Stimulated activated CD4-positive, alpha-beta T cell treated with anti-CD3 and anti-CD28 coated beads, Interleukin-15, amount 100 ng/mL, for 24 hours (primary cell): ENCODE data around the gene SOBP.
"Not testable (repeated sequence)": the region's sequence is repeated elsewhere in the genome, so short reads cannot be mapped to it uniquely, and the experiment has no call there.

ENCODE experiments used
- DNase-seq: peaks from one replicate; pipeline ENCODE4 v3.0.0-alpha.2; 2020

The SOBP gene

DNA sequence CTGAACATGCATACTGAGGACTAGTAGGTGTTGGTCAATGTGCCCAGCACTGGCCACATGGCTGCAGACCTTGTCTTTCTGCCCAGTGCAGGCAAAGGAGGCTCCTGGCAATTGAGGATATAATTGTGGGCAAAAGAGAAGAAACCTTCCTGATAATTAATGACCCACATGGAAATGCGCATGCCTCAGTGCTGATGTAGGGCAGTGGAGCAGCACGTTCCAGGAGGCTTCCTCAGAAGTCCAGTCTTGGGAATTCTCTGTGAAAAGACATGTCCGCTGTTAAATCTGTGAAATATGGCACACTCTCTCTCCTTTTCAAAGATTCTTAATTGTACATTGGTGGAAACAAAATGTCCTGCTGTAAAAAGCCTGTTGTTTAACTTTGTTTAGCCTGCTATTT is 34.7 kb downstream of the SOBP start:
- no peak for DNase-seq

DNA sequence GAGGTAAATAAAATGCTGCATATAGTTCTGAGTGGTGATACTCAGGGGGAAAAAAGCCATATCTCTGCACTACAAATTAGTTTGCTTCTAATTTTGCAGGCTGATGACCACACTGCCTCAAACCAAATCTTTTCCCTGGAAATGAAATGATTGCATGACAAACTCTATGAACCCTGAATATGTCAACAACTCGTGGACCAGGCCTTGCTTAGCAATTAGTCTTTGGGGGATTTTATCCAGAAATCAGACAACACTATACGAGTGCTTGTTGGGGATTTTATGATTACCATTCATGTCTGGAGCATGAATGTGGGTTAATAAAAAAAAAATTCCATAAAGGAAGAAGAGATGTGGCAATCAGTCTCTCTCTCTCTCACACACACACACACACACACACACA is 42.0 kb downstream of the SOBP start:
- DNase-seq, result no peak

DNA sequence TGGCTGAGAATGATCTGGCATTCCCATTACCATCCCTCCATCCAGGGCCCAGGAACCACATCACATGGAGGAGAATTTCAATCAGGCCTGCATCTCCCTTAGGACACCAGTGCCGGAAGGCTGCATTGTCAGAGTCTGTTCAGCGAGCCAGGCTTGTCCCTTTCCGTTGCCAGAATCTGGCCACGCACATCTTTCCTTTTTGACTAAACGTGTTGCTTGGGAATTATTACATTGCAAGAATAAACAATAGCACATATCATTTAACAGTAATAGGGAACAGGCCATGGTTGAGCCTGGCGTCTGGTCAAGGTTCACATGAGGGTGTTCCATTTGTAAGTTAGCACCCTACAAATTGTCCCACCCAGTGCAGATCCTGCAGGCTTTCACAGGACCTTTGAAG is 42.8 kb downstream of the SOBP start:
- DNase-seq, result no peak

DNA sequence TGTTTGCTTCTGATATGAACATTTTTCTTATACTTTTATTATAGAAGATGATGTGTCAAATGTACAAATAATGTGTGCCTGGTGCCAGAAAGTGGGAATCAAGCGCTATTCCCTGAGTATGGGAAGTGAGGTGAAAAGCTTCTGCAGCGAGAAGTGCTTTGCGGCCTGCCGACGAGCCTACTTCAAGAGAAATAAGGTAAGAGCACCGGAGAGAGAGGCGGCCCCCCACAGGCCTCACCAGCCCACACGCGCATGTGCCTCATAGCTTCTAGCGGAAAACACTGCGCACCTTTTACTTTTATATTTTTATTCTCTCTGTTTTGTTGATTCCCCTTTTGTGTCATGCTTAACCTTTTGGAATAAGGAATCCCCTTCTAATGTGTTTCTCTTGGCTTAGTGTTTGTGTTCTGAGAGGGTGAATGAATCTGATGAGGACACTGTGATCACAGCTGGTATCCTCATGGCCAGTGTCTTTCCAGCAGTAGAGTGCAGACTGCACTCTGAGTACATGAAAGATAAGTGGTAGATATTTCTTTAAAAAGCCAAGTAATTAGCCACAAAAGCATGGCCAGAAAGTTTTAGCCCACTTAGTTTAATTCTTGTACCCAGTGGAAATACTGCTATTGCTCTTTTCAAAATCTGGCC is 43.6 kb downstream of the SOBP start:
- DNase-seq, result no peak

DNA sequence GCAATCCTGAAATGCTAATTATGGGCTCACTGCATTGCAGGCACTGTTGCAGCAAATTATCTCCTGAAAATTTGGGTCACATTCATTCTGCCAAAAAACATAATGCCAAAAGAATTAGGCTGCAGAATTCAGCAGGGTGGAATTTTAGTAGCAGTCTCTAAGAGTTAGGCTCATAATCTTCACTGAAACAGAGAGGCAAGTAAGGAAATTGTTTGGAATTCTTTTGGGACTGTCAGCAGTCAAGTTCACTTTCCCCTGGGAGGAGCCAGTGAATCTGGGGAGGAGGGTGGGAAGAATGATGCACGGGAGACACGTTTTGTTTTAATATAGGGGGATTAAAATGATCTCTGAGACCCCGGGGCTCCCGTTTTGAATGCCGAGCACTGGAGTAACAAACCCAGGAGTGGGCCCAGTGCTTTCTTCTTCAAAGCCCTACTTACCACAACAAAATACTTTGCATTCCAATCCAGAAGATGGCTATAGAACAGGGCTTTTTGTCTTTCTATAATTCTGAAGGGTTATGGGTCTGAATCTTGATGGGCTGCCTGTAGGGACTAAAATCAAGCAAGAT is 44.7 kb downstream of the SOBP start:
- DNase-seq, result no peak

DNA sequence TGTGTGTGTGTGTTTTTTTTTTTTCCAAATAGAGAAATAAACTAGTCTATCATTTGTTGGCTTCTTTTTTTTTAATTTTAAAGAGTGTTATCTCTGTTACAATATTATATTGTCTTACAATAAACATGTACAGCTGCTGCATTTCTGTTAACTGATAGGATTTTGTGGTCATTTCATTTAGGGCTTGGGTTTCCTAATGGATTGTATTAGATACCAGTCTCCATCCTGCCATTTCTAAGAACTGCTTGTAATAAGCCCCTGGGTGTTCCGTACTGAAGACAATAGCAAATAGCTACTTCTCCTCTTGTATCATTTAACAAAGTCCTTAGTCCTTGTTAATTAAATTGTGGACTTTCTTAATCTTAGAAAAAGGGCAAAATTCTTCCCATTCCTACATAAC is 45.7 kb downstream of the SOBP start:
- DNase-seq, result no peak

DNA sequence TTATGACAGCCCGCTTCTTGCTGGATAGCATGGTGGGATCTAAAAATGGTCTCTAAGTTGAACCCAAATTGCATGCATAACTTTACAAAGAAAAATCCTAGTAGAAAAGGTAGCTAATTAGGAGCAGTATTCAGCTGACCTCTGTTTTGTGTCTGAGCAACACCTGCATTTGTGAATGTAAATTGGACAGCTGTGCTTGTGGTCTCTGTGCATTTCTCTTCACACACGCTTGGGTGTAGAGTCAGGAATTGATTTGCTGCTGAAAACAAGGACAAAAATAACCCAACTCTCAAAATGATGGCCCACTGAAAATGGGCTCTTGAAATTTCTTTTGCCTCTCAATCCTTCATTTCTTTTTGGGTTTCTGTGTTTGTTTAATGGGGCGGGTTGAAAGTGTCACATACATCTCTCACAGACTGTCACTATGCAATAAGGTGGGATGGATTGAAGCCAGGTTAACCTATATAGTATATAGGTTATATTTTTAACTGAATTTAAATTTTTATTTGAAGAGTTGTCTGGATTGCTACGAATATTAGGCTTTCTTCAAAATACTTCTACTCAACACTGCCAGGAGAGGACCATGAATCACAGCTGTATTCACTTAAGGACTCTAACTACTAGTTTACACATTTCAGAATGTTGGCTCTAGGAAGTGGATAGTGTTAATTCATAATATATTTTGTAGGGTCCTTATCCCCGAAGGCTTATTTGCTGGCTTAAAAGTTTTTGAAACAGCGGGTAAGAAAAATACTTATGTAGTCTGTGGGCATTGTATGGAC is 46.5 kb downstream of the SOBP start:
- DNase-seq, result no peak

DNA sequence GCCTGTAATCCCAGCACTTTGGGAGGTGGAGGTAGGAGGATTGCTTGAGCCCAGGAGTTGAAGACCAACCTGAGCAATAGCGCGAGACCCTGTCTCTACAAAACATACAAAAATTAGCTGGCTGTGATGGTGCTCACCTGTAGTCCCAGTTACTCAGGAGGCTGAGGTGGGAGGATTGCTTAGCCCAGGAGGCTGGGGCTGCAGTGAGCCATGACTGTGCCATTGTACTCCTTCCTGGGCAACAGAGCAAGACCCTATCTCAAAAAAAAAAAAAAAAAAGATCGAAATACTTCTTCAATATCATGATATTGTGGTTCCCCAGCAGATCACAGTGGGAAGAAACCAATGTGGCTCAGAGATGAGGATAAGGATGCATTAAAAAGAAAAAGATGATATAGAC is 47.6 kb downstream of the SOBP start:
- DNase-seq, result no peak

DNA sequence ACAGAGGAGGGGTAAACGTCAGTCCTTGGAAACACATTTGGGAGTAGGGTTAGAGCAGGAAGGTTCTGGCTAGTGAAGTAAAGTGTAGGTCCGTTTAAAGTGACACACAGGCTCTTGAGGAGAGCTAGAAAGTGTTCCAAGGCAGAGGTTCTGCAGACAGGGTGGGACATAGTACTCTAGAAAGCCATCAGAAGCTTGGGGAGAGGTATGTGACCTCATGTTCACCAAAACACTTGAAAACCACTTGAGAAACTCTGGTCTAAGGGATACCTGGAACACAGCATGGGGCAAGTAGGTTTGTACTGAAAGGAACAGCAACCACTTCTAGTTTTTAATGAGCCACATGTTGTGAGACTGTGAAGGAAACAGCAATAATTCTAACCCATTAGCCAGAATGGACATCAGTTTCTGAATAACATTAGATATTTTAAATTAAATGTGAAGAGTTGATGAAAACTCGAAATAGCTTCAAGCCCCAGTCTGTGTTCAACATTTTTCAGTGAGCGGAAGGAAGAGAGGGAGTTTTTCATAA is 49.0 kb downstream of the SOBP start:
- no peak for DNase-seq

DNA sequence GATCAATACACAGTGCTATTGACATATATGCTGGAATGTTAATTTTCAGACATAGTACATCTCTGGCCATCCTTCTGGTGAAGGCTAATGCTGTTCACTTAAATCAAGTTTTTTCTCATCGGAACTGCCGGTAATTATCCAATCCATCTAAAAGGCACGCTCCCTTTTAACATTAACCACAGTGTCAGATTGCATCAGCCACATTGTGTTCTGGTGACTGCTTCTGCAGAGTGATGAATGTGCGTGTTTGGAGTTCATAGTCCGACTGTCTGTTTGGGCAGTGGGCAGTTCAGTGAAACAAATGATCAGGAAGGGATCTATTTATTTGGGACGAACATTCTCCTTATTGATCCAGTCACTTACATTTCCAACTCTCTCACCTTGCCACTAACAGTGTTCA is 49.5 kb downstream of the SOBP start:
- DNase-seq, result no peak

DNA sequence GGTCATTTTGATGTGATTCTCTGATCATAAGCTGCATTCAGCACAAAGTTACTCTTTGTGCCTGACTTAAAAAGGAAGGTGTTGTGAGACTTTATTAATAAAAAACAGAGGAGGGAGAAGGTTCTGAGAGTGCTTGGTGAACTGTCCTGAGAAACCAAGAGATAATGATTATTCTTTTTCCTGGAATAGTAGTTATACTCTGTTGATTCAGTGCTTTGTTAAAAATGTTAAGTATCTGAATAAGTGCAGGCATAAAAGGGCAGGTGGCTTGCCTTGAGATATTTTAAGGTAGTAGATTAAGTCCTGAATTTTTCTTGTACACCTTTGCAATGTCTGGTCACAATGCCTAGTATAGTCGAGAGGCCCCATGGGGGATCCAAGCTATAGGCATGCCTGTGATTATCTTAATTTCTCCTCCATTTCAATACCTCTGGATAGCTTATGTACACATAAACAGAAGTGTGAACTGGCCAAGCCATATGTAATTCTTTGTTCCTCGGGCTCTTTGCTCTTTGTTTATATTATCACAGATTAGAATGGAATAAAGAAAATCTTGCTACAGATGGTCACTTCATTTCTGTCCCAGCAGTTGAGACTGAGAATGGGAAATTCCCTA is 50.0 kb downstream of the SOBP start:
- DNase-seq, result no peak

DNA sequence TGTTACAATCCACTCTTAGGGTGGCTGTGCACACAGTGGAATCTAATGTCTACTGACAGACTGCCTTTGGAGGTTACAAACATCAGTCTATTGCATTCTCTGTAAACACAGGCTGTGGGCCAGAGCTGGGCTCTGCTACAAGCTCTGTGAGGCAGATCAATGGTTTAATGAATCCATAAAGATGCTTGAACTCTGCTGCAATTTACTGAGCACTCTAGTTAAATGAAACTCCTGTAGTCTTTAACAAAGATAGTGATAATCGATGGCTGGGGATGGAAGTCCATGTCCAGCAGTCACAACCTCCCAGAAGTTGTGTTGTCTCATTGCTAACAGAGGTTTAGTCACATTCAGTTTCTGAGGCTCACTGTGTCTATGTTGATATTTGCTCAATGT is 50.5 kb downstream of the SOBP start:
- DNase-seq, result no peak

DNA sequence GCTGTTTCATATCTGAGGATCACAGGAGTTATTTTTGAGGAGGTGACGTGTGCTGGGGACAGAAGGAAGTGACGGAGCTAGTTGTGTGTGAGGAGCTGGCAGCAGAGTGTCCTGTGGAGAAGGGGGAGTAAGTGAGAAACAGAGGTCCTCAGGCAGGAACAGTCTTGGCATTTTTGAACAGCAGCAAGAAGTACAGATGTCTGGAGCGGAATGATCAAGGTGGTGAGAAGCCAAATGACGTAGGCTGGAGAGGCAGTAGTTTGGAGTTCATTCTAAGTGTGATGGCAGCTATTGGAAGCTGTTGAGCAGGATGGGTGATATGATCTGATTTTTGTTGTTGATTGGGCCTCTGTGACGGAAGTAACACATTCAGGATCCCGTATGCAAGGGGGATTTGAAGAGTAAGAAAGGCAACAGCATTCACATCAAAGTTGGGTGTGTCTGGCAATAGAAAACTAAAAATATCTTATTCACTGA is 52.3 kb downstream of the SOBP start:
- DNase-seq, result no peak

DNA sequence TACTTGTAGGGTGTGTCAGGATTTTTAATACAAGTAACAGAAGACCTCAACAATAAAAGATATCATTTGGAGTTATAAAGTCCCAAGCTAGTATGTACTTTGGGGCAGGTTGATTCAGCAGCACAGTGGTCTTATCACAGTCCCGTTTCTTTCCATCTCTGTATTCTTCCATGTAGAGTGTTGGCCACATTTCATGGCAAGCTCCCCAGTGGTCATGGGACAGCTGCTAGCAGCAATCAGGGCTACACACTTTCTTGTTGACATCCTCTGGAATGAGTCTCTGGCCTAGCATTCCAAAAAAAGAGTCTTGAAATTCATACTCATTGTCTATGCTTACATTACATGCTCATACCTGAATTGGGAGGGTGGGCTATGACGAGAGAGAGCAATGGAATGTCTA is 53.2 kb downstream of the SOBP start:
- DNase-seq, result no peak

DNA sequence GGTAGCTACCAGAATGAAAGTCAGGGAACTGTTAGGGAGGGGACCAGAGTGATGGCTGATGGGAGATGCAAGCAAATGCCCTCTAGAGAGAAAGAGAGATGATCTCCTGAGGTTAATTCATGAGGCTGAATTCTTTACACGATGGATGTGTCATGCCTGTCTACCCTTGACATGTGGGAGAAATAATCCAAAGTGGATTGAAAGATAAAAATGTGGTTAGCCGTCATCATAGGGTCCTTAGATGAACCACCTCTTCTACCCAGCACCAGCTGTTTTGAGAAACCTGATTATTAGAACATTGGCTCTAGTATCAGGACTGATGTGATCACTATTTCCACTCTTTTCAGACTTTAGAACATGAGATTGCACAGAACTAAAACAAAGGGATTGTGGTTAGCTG is 53.6 kb downstream of the SOBP start:
- DNase-seq, result no peak

DNA sequence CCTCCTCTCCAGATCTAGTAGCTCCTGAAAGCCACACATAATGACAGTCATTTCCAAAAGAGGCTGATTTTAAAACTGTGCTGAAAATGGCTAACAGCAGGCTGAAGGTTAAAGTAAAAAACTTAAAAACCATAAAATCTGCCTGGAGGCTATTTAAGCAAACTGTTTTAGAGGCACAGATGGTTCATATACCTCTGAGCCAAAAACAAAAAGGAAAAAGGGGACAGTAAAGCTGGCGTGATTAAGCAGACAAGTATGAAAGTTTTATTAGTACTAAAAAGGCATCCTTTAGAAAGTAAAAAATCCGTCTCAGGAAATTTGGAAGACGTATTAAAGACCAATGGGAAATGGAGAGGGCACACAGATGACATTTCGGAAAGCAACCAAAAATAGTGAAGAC is 55.8 kb downstream of the SOBP start:
- DNase-seq, result no peak

DNA sequence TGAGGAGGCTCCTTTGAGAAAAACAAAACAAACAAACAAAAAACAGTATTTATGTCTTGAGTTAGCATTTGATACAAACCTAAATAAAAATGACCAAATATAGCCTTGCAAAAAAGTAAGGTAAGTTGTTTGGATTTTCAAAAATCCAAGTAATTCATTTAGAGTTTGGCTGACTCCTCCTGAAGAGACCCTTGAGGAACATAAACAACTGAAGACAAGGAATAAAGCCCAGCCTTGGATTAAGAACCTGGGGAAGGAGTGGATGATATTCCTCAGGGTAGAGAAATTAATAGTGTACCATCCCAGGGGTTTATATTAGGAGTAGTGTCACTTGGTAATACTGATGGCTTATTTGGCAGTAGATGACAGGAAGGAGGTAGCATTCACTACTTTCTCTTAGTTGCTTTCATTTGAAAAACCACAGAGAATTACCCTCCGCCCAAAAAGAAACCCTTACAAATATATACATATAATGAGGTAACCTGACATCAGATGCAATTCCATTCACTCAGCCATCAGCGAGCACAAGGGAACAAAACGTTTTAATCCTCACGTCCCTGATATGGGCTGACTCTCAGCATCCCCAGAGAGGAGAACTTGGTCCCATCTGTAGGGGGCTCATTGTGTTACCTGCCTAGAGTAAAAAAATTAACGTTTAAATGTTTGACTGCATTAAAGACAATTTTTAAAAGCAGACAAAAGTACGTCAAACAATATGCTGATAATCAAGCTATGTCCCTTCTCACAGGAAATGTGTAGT is 57.0 kb downstream of the SOBP start:
- DNase-seq, result no peak

DNA sequence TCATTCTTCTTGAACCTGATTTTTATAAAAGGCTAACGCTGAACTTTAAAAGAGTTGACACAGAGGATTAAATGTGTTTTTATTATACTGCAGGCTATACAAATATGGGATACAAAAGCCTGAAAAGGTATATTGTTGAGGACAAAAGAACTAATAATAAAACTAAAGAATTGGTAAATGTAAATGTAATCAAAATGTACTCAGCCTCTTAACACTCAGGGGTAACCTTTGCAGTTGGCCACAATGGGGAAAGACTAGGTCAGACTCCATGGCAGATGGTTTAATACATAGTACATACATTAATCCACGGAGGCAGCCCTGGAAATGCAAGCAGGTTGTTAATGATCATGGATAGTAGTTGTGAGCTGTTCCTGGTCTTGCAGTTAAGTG is 57.5 kb downstream of the SOBP start:
- no peak for DNase-seq

DNA sequence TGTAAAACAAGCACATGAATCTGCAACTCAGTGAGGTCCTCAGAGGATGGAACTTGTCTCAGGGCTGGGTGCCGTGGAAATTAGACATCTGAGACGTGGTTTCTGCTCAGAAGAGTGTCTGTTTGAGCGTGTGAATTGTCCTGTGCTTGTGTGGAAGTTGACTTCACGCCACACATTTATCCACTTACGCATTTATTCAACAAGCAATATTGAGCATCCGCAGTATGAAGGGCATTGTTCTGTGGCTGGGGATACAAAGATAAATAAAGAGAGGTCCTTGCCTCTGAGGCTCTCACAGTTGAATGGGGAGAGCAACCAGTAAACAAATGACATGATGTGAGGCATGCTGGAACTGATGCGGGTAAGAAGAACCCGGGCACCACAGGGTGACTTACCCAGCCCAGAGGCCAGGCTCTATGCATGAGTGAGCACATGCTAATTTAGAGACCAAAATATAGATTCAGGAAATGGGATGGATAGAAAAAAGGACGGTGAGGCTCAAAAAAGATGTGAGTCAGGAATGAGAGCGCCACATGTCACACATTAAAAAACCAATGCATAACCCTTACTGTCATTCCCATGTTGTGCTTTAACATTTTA is 60.4 kb downstream of the SOBP start:
- no peak for DNase-seq

DNA sequence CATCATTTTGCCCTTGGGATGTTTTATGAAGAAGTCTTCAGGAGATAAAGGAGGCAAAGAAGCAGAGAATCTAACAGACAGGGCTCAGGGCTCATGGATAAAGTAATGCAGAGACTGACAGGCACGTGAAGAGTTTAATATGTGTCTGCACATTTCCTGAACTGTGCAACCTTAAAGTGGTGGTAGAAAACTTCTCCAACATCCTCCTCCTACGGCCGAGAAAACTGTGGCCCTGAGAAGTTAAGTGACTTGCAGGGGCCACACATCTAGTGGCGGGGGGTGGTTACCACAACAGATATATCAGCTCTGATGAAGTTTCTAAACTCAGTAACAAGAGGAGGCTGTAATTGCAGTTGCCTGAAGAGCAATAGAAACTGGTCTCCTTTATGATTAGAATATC is 61.0 kb downstream of the SOBP start:
- DNase-seq, result no peak

DNA sequence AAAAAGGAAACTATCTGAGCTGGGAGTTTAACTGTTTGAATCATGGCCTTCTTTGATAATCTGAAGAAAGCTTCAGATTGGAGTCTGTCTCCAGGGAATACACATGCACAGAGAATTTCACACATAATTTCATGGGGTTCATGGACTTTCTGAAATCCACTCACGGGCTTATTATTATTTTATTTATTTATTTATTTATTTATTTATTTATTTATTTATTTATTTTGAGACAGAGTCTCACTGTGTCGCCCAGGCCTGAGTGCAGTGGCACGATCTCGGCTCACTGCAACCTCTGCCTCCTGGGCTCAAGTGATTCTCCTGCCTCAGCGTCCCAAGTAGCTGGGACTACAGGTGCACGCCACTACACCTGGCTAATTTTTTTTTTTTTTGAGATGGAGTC is 63.2 kb downstream of the SOBP start:
- not testable (repeated sequence) for DNase-seq

DNA sequence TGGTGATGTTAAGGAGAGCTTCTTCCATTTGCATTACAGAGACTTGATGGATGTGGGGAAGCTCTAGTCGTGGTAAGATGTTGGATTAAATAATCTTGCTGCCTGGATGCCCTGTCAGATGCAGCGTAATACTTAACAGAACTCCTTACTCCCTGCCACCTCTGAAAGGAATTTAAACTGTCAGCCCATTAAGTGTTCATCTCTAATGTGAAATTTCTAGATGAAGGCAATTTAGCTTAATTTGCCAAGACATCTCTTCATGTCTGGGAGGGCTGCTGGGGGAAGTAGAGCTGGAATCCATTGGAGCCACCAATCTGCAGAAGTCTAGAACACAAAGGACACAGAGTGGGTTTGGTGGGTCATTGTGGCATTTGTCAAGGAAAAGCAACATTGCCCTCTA is 64.4 kb downstream of the SOBP start:
- DNase-seq, result no peak

DNA sequence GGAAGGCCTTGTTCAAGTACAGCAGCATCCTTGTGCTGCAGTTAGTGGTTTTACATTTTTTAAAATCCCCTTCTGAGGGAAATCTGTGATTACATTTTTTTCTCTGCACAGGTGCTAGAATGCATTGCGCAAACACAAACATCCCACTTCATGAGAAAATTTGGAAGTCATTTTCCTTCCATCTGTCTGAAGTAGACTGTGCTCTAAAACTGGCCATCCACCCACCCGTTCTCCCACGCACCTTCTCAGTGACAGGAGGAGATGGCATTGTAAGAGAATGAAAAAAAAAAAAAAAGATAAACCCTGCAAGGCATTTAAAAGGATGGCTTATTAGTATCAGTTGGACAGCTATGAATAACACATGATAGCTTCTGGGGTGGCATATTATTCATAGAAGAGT is 65.0 kb downstream of the SOBP start:
- no peak for DNase-seq
